ENCODE results near the gene OR10H4.

DNA sequence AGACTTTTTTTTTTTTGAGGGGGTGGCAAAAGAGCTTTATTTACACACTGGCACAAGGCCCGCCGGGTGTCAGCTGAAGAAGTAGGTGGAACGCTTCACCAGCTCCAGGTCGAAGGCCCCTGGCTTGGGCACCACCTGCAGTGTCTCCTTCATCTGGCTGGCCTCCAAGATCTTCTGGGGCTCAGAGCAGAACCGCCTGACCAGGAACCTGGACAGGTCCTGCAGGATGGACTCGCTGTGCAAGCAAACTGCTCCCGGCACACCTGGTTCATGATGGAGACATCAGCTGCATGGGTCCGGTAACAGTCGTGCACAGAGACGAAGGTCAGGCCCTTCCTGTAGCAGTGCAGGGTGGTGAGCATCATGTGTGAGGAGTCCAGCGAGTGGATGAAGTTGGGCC lies 46.6 kb upstream of the OR10H4 start:
- TF ChIP-seq, protein P1, sequence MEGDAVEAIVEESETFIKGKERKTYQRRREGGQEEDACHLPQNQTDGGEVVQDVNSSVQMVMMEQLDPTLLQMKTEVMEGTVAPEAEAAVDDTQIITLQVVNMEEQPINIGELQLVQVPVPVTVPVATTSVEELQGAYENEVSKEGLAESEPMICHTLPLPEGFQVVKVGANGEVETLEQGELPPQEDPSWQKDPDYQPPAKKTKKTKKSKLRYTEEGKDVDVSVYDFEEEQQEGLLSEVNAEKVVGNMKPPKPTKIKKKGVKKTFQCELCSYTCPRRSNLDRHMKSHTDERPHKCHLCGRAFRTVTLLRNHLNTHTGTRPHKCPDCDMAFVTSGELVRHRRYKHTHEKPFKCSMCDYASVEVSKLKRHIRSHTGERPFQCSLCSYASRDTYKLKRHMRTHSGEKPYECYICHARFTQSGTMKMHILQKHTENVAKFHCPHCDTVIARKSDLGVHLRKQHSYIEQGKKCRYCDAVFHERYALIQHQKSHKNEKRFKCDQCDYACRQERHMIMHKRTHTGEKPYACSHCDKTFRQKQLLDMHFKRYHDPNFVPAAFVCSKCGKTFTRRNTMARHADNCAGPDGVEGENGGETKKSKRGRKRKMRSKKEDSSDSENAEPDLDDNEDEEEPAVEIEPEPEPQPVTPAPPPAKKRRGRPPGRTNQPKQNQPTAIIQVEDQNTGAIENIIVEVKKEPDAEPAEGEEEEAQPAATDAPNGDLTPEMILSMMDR (IDR thresholded peaks at IDR 0.05) = no peak
- TF ChIP-seq POLR2A (IDR thresholded peaks at IDR 0.05) (no peak), EP300 (IDR thresholded peaks at IDR 0.05) (no peak)
